HG02610 (cell line): ENCODE results near the gene ANKRD42.

Source experiments
- ATAC-seq: cut with Tn5 transposase; IDR thresholded peaks from one replicate; pipeline ENCODE4 v1.9.1; 2021; ENCODE audit warnings: mild to moderate bottlenecking, moderate library complexity; ENCODE audit not compliant: unreplicated experiment

ANKRD42 gene

GRCh38 chr11:83193315-83194280 lies at the start of gene ANKRD42:
Gene ANKRD42, plus strand, starts transcription at chr11:83193712. Its CDS starts 959 bp downstream, at chr11:83194671.
- peak; percentile 92 for ATAC-seq

- no peak for ATAC-seq
These were observed 45.6 kb upstream of the ANKRD42 start for GRCh38 chr11:83147895-83148294.

DNA sequence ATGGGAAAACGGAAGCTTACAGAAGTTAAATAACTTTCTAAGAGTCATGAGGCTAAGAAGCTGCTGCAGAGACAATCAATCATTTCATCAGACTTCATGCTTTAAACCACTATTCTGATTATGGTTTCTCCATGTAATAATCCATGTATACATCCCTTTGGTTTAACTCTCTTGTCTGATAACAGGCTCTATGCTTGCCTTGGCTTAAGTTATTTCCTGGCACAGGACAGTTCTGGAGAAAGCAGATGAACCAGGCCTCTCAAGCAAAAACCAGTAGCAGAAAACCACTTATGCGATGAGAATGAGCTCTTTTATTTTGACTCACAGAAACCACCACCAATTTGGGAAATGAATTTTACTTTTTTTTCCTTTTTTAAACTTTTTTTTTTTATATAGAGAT lies 43.1 kb upstream of the ANKRD42 start:
- ATAC-seq: peak; percentile 46

DNA sequence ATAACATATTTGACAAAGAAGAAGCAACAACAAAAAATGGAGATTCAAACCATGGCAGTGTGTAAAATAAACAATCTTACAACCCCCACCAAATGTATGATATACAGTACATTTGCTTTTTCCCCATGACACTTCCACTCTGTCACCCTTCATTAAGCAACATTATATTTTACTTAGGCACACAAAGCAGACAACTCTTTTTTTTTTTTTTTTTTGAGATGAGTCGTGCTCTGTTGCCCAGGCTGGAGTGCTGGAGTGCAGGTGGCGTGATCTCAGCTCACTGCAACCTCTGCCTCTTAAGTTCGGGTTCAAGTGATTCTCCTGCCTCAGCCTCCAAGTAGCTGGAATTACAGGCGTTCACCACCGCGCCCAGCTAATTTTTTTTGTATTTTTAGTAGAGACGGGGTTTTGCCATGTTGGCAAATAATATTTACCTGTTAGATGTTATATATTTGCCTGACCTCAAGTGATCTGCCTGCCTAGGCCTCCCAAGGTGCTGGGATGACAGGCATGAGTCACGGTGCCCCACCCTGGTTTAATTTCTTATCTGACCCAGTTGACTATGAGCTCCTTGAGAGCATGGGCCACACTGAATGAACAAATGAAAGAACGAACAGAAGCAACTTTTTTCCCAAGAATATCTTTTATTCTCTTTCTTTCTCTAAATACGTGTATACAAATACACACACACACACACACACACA lies 42.1 kb upstream of the ANKRD42 start:
- no peak for ATAC-seq

- no peak for ATAC-seq
These were observed 41.2 kb upstream of the ANKRD42 start for GRCh38 chr11:83152264-83152663.

DNA sequence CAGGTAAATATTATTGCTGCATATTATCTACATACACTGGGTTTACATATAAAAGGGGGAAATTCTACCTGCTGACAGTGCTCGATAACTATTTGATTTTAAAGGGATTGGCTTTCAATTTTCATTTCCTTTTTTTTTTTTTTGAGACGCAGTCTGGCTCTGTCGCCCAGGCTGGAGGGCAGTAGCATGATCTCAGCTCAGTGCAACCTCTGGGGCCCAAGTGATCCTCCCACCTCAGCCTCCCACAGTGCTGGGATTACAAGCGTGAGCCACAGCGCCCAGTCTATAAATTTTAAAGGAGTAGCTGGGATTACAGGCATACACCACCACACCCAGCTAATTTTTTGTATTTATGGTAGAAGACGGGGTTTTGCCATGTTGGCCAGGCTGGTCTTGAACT lies 39.7 kb upstream of the ANKRD42 start:
- ATAC-seq: no peak

DNA sequence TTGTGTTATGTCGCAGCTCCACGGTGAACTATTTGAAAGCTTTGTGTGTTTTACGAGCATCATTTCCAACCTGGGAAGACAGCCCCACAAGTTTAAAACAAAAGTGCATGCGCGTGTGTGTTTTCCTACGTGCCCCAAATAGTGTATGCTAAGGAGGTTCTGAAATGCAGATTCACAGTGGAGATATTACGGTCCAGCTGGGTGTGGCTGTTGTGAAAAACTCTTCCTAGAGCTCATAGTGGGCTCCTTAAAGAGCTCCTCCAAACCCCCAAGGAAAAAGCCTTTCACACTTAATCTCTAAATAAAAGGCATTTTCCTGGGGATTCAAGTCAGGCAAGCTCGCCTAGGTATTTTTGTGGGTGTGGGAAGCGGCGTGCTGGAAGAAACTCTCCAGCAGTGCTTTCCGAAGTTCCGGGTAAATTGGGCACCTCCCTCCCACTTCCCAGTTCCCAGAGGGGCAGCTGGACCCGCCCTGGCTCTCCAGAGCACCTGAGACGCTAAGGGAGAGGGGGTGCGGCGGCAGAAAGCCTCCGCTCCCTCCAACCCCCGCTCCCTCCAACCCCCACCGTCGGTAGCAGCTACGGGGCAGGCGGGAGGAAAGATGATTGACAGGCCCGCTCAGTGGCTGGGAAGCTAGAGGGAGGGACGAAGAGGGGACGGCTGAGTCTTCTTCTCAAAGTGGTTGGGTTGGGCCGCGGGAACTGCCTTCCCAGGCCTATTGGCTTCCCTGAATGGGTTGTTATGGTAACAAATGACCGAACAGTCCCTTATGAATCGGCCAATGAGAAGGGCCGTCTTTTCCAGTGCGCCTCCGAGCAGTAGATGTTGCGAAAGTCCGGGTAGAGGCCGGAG lies 37.1 kb upstream of the ANKRD42 start:
- ATAC-seq: peak; percentile 96

GRCh38 chr11:83156996-83157593 lies 36.4 kb upstream of the ANKRD42 start, which contains the start of gene PCF11:
Gene PCF11, plus strand, starts transcription at chr11:83157131. Its CDS starts 309 bp downstream, at chr11:83157440.
- ATAC-seq: no peak

DNA sequence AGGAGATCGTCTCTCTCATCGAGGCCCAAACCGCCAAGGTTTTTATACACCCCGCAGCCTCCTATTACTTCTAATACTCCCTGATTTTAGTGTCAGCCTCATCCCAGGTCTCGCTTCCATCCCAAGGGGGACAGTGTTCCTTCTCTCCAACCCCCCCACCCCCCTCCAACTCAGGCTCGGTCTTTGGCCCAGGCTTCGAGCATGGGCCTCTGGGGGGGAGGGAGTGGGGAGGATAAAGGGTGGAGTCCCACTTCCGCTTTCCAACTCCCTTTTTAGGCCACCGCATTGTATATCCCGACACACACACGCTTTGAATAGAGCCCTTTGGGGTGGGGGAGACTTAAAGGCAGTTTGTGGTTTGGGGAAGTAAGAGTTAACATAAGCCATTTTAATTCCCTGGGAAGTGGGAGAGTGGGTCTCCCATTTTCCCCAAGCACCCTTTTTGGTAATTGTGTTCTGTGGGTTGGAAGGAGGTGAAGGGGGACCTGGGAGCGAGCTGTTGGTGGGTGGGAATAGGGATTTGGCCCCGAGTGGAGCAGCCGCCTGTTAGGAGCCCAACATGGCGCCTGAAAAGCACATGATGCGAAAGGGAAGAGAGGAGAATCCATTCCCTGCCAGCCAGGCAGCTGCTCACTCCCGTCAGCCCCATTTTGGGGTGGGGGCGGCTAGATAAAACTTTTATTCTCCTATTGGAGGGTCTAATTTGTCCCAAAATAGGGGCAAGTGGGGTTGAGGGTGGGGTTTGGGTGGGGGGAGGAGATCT lies 35.7 kb upstream of the ANKRD42 start:
- ATAC-seq: no peak

DNA sequence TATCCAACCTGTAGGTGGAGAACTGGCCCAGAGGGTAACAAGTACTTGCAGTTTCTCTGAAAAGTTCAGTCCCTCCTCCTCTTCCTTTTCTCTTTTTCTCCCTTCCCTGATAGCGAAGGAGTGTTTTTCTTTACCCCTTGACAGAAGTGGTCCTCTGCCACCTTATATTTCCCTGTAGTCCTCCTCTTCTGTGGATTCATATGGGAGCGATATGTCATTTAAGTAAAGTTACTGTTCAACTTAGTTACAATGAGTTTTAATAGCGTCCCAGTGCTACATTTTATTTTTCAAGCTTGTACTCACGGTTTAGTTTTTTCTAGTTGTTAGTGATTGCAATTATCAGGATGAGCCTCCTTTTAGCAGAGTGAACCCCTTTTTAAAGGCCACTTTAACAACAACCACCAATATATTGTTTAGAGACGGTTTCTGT lies 35.1 kb upstream of the ANKRD42 start:
- no peak for ATAC-seq

DNA sequence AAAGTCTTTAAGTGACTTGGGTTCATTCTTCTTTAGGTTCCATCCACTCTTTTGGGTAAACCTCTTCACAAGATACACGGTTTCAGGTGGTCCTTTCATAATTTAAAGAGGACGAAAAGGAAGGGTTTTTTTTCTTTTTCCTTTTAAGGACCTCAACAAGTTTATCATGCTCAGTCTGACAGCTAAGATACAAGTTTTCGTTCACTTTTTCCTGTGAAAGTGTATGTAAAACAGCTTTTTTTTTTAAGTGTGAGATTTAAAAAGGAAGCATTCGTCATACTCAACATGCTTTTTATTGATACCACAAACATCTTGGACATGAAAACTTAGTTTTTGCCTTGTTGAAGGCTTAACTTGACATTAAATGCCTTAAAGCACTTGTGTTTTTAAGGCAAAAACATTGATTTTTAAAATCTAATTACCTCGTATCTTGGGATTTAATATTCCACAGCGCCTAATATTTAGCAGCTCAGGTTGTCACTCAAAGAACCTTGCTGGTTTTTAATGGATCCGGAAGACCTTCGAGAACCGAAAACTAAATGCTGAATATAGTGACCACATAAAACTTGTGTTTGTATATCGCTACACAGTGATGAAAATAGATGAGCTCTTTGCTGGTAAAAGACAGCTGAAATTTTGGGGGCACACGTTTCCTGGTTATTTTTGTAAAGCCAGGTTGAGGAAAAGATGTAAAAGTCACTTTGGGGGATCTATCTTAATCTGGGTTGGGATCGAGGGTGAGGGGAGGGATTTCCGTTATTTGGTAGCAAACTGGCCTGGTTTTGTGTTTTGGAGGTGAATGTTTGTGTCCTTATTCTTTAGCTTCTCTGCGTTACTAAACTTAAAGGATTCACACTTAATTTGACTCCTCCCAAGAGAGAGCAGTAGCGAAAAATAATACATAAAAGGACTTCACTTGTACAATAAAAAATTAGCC lies 34.3 kb upstream of the ANKRD42 start:
- ATAC-seq: no peak

GRCh38 chr11:83159902-83160865 lies 33.3 kb upstream of the ANKRD42 start:
- ATAC-seq: no peak

GRCh38 chr11:83161610-83162199 lies 31.8 kb upstream of the ANKRD42 start:
- no peak for ATAC-seq

- peak; percentile 62 for ATAC-seq
These were observed 31.1 kb upstream of the ANKRD42 start for GRCh38 chr11:83162377-83162776.

GRCh38 chr11:83166193-83166866 lies 27.2 kb upstream of the ANKRD42 start:
- ATAC-seq: no peak

DNA sequence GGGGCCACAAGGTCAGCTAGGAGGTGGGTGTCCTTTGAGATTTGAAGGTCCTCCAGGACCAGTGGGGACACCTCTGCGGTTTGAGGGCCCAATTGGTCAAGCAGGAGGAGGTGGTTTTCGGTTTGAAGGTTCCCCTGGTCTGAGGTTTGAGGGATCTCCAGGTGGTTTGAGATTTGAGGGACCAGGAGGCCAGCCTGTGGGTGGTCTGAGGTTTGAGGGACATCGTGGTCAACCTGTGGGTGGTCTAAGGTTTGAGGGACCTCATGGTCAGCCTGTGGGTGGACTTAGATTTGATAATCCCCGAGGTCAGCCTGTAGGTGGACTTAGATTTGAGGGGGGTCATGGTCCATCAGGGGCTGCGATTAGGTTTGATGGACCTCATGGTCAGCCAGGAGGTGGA lies 24.8 kb upstream of the ANKRD42 start:
- ATAC-seq: no peak

GRCh38 chr11:83170865-83171264 lies 22.6 kb upstream of the ANKRD42 start:
- ATAC-seq: no peak
